ENCODE measurements around the gene NDUFA3.

Gene NDUFA3

GRCh38 chr19:54156490-54156889, 53.8 kb downstream of the NDUFA3 start:
- Histone ChIP-seq H3K4me1 (ENCODE audit: control insufficient read depth in 2 of 2, insufficient read depth in 1 of 2, low read depth in 1 of 2, low read length in 2 of 2) (peaks cover 12 to 14% of the 10 kb centered on the region in 2 donors), H3K79me1 (ENCODE audit: low read depth, low read length) (peaks cover 2% of the 10 kb centered on the region), H4K8ac (ENCODE audit: low read depth, low read length) (no peak overlapping the region), H3K36me3 (replicated peaks in 1 of 2; ENCODE audit: control insufficient read depth in 2 of 2, insufficient read depth in 2 of 2, low read length in 2 of 2) (peaks cover 50 to 68% of the 10 kb centered on the region in 2 donors), H4K91ac (ENCODE audit: low read depth, low read length, poor library complexity) (no peak overlapping the region), H2AK5ac (ENCODE audit: low read depth, low read length) (no peak overlapping the region), H2AFZ (ENCODE audit: low read length) (no peak overlapping the region), H3K4me2 (ENCODE audit: insufficient read depth, low read length, poor library complexity, severe bottlenecking) (no peak overlapping the region), H3K27ac (replicated peaks; ENCODE audit: low read length) (no peak overlapping the region), H3K9me3 (replicated peaks in 1 of 2; ENCODE audit: control insufficient read depth in 2 of 2, insufficient read depth in 1 of 2, low read depth in 1 of 2, low read length in 2 of 2) (no peaks in the 10 kb centered on the region), H2BK12ac (ENCODE audit: low read length) (no peak overlapping the region), H2BK120ac (ENCODE audit: low read depth, low read length) (no peak overlapping the region), H3K14ac (ENCODE audit: low read length) (no peak overlapping the region), H3K18ac (ENCODE audit: low read length) (no peak overlapping the region), H3K27me3 (ENCODE audit: control insufficient read depth in 3 of 3, insufficient read depth in 3 of 3, low read depth in 1 of 3, low read length in 3 of 3) (no peaks in the 10 kb centered on the region), H3K23ac (ENCODE audit: low read depth, low read length, poor library complexity) (no peak overlapping the region), H2BK5ac (ENCODE audit: low read length) (no peak overlapping the region), H3K9ac (ENCODE audit: low read depth, low read length, poor library complexity) (no peak overlapping the region), H3K4me3 (ENCODE audit: low read length in 2 of 2) (no peak overlapping the region), H3K4ac (ENCODE audit: low read length) (no peak overlapping the region), H2BK15ac (ENCODE audit: low read length) (no peak overlapping the region)
- no peak for DNase-seq (ENCODE audit: low spot score)
- no CpG with 5 or more reads among the region's 11 CpGs for WGBS, 2 donors (ENCODE audit: extremely low coverage in 2 of 2, insufficient read length in 2 of 2, insufficient replicate concordance in 1 of 2)

GRCh38 chr19:54156953-54157352, 54.3 kb downstream of the NDUFA3 start:
- peaks cover 1% of the 10 kb centered on the region for H3K79me1 ChIP-seq (ENCODE audit: low read depth, low read length)
- no peak overlapping the region for H3K14ac ChIP-seq (ENCODE audit: low read length)
- no peak overlapping the region for H2BK120ac ChIP-seq (ENCODE audit: low read depth, low read length)
- H3K23ac ChIP-seq (ENCODE audit: low read depth, low read length, poor library complexity), result no peak overlapping the region
- no peak overlapping the region for H3K9ac ChIP-seq (ENCODE audit: low read depth, low read length, poor library complexity)
- no peak overlapping the region for H2BK5ac ChIP-seq (ENCODE audit: low read length)
- H3K36me3 ChIP-seq (replicated peaks in 1 of 2; ENCODE audit: control insufficient read depth in 2 of 2, insufficient read depth in 2 of 2, low read length in 2 of 2), result peaks cover 45 to 64% of the 10 kb centered on the region in 2 donors
- no peak overlapping the region for H3K4me2 ChIP-seq (ENCODE audit: insufficient read depth, low read length, poor library complexity, severe bottlenecking)
- H2BK15ac ChIP-seq (ENCODE audit: low read length), result no peak overlapping the region
- no peak overlapping the region for H3K27ac ChIP-seq (replicated peaks; ENCODE audit: low read length)
- H3K4me1 ChIP-seq (ENCODE audit: control insufficient read depth in 2 of 2, insufficient read depth in 1 of 2, low read depth in 1 of 2, low read length in 2 of 2), result peaks cover 12 to 14% of the 10 kb centered on the region in 2 donors
- H2BK12ac ChIP-seq (ENCODE audit: low read length), result no peak overlapping the region
- H4K91ac ChIP-seq (ENCODE audit: low read depth, low read length, poor library complexity), result no peak overlapping the region
- H3K9me3 ChIP-seq (replicated peaks in 1 of 2; ENCODE audit: control insufficient read depth in 2 of 2, insufficient read depth in 1 of 2, low read depth in 1 of 2, low read length in 2 of 2), result no peaks in the 10 kb centered on the region
- no peak overlapping the region for H2AFZ ChIP-seq (ENCODE audit: low read length)
- H4K8ac ChIP-seq (ENCODE audit: low read depth, low read length), result no peak overlapping the region
- no peak overlapping the region for H2AK5ac ChIP-seq (ENCODE audit: low read depth, low read length)
- no peak for DNase-seq (ENCODE audit: low spot score)
- no peak overlapping the region for H3K4me3 ChIP-seq (ENCODE audit: low read length in 2 of 2)
- H3K27me3 ChIP-seq (ENCODE audit: control insufficient read depth in 3 of 3, insufficient read depth in 3 of 3, low read depth in 1 of 3, low read length in 3 of 3), result no peaks in the 10 kb centered on the region
- no peak overlapping the region for H3K4ac ChIP-seq (ENCODE audit: low read length)
- no CpG with 5 or more reads among the region's 3 CpGs for WGBS, 2 donors (ENCODE audit: extremely low coverage in 2 of 2, insufficient read length in 2 of 2, insufficient replicate concordance in 1 of 2)
- H3K18ac ChIP-seq (ENCODE audit: low read length), result no peak overlapping the region
